PC-9 (cell line): Measurements from ENCODE around the gene PTPN14.

ENCODE experiments used
- EZH2 ChIP-seq: fragments of 200-600 bp; sonication (generic); IDR thresholded peaks from 2 replicates; pipeline ENCODE4 v1.8.0; 2017; ENCODE audit warnings: antibody characterized with exemption, low read depth
- TF ChIP-seq, protein P1 (sequence below): fragments of 200-600 bp; sonication (generic); conservative IDR thresholded peaks from 2 replicates; pipeline ENCODE4 v1.6.1; 2017; ENCODE audit warnings: mixed run types, antibody characterized with exemption, mild to moderate bottlenecking, moderate library complexity

DNA sequence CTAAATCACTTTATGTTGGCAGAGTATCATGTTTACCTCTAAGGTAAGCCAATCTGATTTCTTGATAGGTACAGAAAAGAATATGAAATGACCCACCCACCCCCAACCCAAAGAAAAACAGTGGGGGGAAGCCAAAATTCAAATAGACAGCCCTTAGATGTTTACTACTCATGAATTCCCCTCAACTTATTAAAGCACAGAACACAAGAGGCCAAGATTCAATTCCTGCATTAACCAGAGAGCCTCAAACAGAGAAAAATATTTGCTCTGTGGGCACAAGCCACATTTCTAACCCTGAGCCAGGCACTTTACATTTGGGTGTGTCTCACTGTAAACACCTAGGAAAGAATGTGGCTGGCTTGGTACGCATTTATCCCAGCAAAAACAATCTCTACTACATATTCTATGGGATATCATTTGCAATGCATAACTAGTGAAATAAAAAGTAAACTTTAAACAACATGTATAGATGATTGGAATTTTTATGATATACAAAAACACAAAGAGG is 84.3 kb downstream of the PTPN14 start:
- TF ChIP-seq, protein P1, sequence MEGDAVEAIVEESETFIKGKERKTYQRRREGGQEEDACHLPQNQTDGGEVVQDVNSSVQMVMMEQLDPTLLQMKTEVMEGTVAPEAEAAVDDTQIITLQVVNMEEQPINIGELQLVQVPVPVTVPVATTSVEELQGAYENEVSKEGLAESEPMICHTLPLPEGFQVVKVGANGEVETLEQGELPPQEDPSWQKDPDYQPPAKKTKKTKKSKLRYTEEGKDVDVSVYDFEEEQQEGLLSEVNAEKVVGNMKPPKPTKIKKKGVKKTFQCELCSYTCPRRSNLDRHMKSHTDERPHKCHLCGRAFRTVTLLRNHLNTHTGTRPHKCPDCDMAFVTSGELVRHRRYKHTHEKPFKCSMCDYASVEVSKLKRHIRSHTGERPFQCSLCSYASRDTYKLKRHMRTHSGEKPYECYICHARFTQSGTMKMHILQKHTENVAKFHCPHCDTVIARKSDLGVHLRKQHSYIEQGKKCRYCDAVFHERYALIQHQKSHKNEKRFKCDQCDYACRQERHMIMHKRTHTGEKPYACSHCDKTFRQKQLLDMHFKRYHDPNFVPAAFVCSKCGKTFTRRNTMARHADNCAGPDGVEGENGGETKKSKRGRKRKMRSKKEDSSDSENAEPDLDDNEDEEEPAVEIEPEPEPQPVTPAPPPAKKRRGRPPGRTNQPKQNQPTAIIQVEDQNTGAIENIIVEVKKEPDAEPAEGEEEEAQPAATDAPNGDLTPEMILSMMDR: no peak
- no peak for TF ChIP-seq EZH2
